ENCODE data around the gene MXI1. TPM values are rescaled to one million over a fixed set of nuclear protein-coding genes. Genes with fewer than 3 reads are reported as not detected.

Gene MXI1
- total RNA-seq, 4 donors from 2014 or later = 37.1 to 58.0 (median 47.8) TPM

DNA sequence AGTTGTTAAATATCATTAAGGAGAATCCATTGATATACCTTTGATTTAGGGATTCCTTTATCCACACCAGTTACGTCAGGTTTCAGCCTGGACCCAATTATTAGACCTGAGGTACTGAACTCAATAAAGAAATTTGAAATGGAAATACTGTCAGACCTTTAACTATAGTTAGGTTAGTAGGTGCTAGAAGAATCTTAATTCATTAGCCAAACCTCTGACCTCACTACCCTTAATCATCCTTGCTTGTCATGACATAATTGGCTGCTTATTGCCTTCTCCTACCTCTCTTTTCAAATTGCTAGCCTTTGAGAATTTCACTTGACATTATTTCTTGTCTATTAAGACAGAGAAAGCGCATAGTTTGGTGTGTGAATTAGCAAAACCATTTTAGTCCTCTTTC lies 70.2 kb downstream of the MXI1 start:
- peaks cover 0 to 4% (median 0%) of the 10 kb centered on the region in 4 donors for H3K4me1 ChIP-seq
- no peaks in the 10 kb centered on the region for H3K9me3 ChIP-seq
- no peak overlapping the region for H3K4me3 ChIP-seq
- peaks cover 0 to 17% (median 0%) of the 10 kb centered on the region in 3 donors for H3K36me3 ChIP-seq
- no peak overlapping the region for H3K27ac ChIP-seq
- no peak for DNase-seq
- no peaks in the 10 kb centered on the region for H3K27me3 ChIP-seq
- TF ChIP-seq POLR2A (IDR thresholded peaks at IDR 0.05) = no peak
- TF ChIP-seq, protein P1, sequence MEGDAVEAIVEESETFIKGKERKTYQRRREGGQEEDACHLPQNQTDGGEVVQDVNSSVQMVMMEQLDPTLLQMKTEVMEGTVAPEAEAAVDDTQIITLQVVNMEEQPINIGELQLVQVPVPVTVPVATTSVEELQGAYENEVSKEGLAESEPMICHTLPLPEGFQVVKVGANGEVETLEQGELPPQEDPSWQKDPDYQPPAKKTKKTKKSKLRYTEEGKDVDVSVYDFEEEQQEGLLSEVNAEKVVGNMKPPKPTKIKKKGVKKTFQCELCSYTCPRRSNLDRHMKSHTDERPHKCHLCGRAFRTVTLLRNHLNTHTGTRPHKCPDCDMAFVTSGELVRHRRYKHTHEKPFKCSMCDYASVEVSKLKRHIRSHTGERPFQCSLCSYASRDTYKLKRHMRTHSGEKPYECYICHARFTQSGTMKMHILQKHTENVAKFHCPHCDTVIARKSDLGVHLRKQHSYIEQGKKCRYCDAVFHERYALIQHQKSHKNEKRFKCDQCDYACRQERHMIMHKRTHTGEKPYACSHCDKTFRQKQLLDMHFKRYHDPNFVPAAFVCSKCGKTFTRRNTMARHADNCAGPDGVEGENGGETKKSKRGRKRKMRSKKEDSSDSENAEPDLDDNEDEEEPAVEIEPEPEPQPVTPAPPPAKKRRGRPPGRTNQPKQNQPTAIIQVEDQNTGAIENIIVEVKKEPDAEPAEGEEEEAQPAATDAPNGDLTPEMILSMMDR (IDR thresholded peaks at IDR 0.05) = no peak

DNA sequence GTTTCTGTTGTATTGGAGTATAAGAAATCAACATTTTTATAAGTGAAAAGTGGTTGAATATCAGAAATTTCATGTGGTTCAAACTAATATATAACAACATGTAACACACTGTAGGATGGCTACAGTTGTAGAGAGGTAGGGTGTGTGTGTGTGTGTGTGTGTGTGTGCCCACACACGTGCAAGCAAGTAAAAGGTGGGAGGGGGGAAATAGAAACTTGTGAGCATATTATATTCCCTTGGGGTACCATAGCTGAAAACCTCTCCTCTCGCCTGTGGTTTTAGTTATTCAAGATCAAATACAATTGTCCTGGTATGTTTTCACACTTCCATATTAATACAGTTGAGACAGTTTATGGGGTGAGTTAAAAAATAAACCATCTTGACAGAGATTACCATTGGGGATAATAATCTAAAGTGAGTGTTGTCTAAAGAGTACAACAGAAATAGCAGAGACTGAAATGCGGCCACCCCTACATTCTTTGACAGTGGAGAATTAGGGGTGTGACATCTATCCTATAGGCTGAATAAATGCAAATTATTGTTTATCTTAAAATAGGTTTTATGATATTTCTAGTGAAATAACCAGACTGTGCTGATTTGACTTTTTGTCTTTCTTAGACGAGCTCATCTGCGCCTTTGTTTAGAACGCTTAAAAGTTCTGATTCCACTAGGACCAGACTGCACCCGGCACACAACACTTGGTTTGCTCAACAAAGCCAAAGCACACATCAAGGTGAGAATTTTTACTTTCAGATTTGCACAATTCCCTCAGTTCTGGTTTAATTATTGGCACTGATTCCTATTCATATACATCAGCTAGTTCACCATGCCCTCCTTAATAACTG lies 71.4 kb downstream of the MXI1 start:
- TF ChIP-seq POLR2A (IDR thresholded peaks at IDR 0.05) = no peak
- TF ChIP-seq, protein P1 (IDR thresholded peaks at IDR 0.05) = no peak
- Histone ChIP-seq H3K9me3 (no peaks in the 10 kb centered on the region), H3K27me3 (no peaks in the 10 kb centered on the region), H3K27ac (no peak overlapping the region), H3K4me3 (no peak overlapping the region), H3K36me3 (peaks cover 0 to 17% (median 0%) of the 10 kb centered on the region in 3 donors), H3K4me1 (no peaks in the 10 kb centered on the region)
- no peak for DNase-seq

DNA sequence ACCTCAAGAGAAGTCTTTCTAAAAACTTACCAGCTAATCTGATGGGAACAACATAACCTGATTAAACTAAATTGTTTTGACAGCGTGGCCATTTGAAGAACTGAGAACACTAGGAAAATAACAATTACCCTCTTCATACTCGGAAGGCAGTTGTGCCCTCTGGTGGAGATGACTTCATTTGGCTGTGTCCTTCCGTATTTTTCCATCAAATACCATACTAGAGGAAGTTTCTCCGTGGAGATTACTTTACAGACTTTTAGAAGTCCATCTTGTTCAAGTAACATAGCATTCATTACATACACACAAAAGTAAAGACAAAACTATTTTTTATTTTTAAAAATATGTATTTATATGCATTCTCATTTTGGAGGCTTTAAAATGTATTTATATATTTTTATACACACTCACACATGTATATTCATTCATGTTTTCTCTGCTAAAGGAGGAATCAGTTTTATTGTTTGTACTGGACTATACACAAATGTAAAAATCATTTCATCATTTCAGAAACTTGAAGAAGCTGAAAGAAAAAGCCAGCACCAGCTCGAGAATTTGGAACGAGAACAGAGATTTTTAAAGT lies 72.1 kb downstream of the MXI1 start:
- Histone ChIP-seq H3K9me3 (no peaks in the 10 kb centered on the region), H3K36me3 (peaks cover 0 to 20% (median 0%) of the 10 kb centered on the region in 3 donors), H3K4me1 (no peaks in the 10 kb centered on the region), H3K27me3 (no peaks in the 10 kb centered on the region), H3K27ac (no peak overlapping the region), H3K4me3 (no peak overlapping the region)
- TF ChIP-seq, protein P1 (IDR thresholded peaks at IDR 0.05) = peak; percentile 48 to 91 (median 80)
- no peak for TF ChIP-seq POLR2A (IDR thresholded peaks at IDR 0.05)
- peak in 2 of 3 donors; percentile 40 to 76 for DNase-seq

DNA sequence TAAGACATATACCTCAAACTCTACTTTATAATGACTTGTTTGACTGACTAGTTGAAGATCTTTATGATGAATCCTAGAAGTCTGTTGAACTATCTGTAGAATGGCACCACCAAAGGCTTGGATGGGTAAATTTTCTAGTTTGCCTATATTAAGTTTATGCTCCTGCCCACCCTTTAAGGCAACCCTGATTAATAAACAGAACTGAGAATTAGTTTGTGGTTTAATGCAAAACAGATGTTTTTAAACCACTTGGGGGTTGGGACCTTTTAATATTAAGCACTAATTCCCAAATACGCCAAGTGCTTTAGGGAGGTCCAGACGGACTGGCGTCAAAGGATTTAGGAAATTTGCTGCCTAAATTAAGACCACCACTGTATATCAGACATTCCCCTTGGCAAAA lies 76.9 kb downstream of the MXI1 start:
- TF ChIP-seq POLR2A (IDR thresholded peaks at IDR 0.05) = no peak
- TF ChIP-seq, protein P1 (IDR thresholded peaks at IDR 0.05) = no peak
- Histone ChIP-seq H3K27me3 (no peaks in the 10 kb centered on the region), H3K4me3 (no peak overlapping the region), H3K27ac (no peak overlapping the region), H3K4me1 (no peaks in the 10 kb centered on the region), H3K36me3 (peaks cover 0 to 66% (median 0%) of the 10 kb centered on the region in 3 donors), H3K9me3 (no peaks in the 10 kb centered on the region)
- no peak for DNase-seq

DNA sequence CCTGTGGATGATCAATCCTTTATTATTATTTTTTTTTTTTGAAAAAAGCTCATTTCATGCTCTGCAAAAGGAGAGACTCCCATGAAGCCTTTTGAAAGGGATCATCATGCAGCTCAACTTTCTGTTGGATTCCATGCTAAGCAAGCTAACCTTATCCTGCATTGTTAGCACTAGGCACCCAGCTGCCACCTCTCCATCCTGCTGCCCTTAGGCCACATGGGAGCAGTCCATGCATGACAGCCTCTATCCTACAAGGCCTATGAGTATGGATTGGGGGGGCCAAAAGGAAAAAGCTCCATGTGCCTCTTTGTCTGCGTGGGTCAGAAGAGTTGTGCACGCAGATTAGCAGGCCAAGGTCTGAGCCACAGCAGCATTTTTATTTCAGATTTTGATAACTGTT lies 78.1 kb downstream of the MXI1 start:
- no peaks in the 10 kb centered on the region for H3K4me1 ChIP-seq
- no peak for TF ChIP-seq POLR2A (IDR thresholded peaks at IDR 0.05)
- TF ChIP-seq, protein P1 (IDR thresholded peaks at IDR 0.05) = no peak
- H3K36me3 ChIP-seq = peaks cover 0 to 67% (median 0%) of the 10 kb centered on the region in 3 donors
- no peak for DNase-seq
- H3K27ac ChIP-seq = no peak overlapping the region
- no peak overlapping the region for H3K4me3 ChIP-seq
- no peaks in the 10 kb centered on the region for H3K27me3 ChIP-seq
- no peaks in the 10 kb centered on the region for H3K9me3 ChIP-seq
